K562 (cell line): Measurements from ENCODE around the gene TARS2. TPM values are rescaled to one million over a fixed set of nuclear protein-coding genes. Genes with fewer than 3 reads are reported as not detected.

Experiments used
- C11orf30 ChIP-seq: fragments of 450-650 bp; IDR thresholded peaks from 2 replicates; pipeline ENCODE4 v1.6.1; 2016; ENCODE audit warnings: low read depth, mild to moderate bottlenecking
- CHD4 ChIP-seq: fragments of 200-600 bp; sonication (generic); IDR thresholded peaks from 3 replicates; pipeline ENCODE4 v1.6.1; 2012; ENCODE audit warnings: low read depth, mild to moderate bottlenecking, mixed read lengths, low read length, inconsistent platforms; ENCODE audit not compliant: insufficient read depth, insufficient replicate concordance, poor library complexity, severe bottlenecking
- ESRRB ChIP-seq: fragments of 250-450 bp; sonication (Bioruptor Pico); IDR thresholded peaks from 2 replicates; pipeline ENCODE4 v1.5.0; 2020; ENCODE audit warnings: mild to moderate bottlenecking, moderate library complexity, borderline replicate concordance
- GTF2F1 ChIP-seq: IDR thresholded peaks from 2 replicates; pipeline ENCODE4 v1.6.1; 2011; ENCODE audit warnings: low read depth, low read length, improper control_type of control experiment
- HMGXB4 ChIP-seq: sonication (generic); formaldehyde crosslinking; IDR thresholded peaks from 2 replicates; pipeline ENCODE4 v1.8.1; 2023; ENCODE audit warnings: mild to moderate bottlenecking, missing genetic modification reagents
- MAFK ChIP-seq: IDR thresholded peaks from 2 replicates; pipeline ENCODE4 v1.6.1; 2011; ENCODE audit warnings: low read length, improper control_type of control experiment
- NR3C1 ChIP-seq: sonication (generic); formaldehyde crosslinking; IDR thresholded peaks from 2 replicates; pipeline ENCODE4 v1.8.1; 2022; ENCODE audit warnings: missing genetic modification reagents
- RBBP5 ChIP-seq: fragments of 200-600 bp; sonication (generic); IDR thresholded peaks from 2 replicates; pipeline ENCODE4 v1.6.1; 2012; ENCODE audit warnings: borderline replicate concordance, mild to moderate bottlenecking, low read length, control low read depth, inconsistent platforms; ENCODE audit not compliant: insufficient read depth, poor library complexity, severe bottlenecking
- SIN3B ChIP-seq: fragments of 450-650 bp; IDR thresholded peaks from 2 replicates; pipeline ENCODE4 v1.6.1; 2017; ENCODE audit warnings: low read depth, mild to moderate bottlenecking, moderate library complexity
- ZNF175 ChIP-seq: fragments of 200-800 bp; sonication (Bioruptor generic); IDR thresholded peaks from 2 replicates; pipeline ENCODE4 v1.6.1; 2016; ENCODE audit warnings: low read depth, mild to moderate bottlenecking, missing genetic modification characterization, missing compliant biosample characterization
- ZNF232 ChIP-seq: sonication (generic); formaldehyde crosslinking; IDR thresholded peaks from 2 replicates; pipeline ENCODE4 v1.8.0; 2022; ENCODE audit warnings: mild to moderate bottlenecking, missing genetic modification reagents
- ZNF253 ChIP-seq: fragments of 250-450 bp; sonication (Bioruptor Pico); conservative IDR thresholded peaks from 2 replicates; pipeline ENCODE4 v1.6.1; 2021; ENCODE audit warnings: mild to moderate bottlenecking
- ZNF511 ChIP-seq: sonication (generic); formaldehyde crosslinking; IDR thresholded peaks from 2 replicates; pipeline ENCODE4 v1.8.0; 2022; ENCODE audit warnings: mild to moderate bottlenecking, missing genetic modification reagents
- ZNF561 ChIP-seq: fragments of 450-650 bp; formaldehyde crosslinking; conservative IDR thresholded peaks from 2 replicates; pipeline ENCODE4 v1.4.0; 2020; ENCODE audit warnings: mild to moderate bottlenecking, moderate library complexity
- ZNF76 ChIP-seq: fragments of 250-450 bp; sonication (Bioruptor Pico); IDR thresholded peaks from 2 replicates; pipeline ENCODE4 v1.4.0; 2020; ENCODE audit warnings: mild to moderate bottlenecking, moderate library complexity, borderline replicate concordance
- ZNF780A ChIP-seq: fragments of 250-450 bp; sonication (Bioruptor Pico); IDR thresholded peaks from 2 replicates; pipeline ENCODE4 v1.5.0; 2021; ENCODE audit warnings: mild to moderate bottlenecking
- polyA plus RNA-seq, 8 experiments: library from polyadenylated mRNA; depleted of rRNA in 4 of 8; stranded (reverse) in 5 of 8; unstranded in 3 of 8; fragments of >200 nt; fragmentation: Nextera tagmentation in 2 of 8; fragmentation: Illumina TruSeq in 1 of 8; extraction: Ambion mirVana in 2 of 8; extraction: Trizol in 1 of 8; gene quantifications; 2 replicates each; pipeline versions ENCODE4 v1.2.1 to v1.2.3, GENCODE V29; 2011 to 2014; ENCODE audit warnings: inconsistent platforms in 1 of 8, missing spikeins in 1 of 8
- total RNA-seq, 7 experiments: library from RNA; depleted of rRNA in 6 of 7; stranded (reverse); fragments of >200 nt in 6 of 7; fragmentation: Illumina TruSeq in 2 of 7; extraction: Trizol in 2 of 7; gene quantifications; 2 replicates each; pipeline versions ENCODE4 v1.2.1 to v1.2.3, GENCODE V29; 2011 to 2021; ENCODE audit warnings: low replicate concordance in 1 of 7
- TF ChIP-seq, protein P1 (sequence below): fragments of 200-400 bp; formaldehyde crosslinking; IDR thresholded peaks from 2 replicates; pipeline ENCODE4 v1.6.1; 2017; ENCODE audit warnings: mild to moderate bottlenecking, low read depth, low read length, moderate library complexity
- TF ChIP-seq, protein P2 (sequence below): conservative IDR thresholded peaks from 2 replicates; pipeline ENCODE4 v1.6.1; 2011; ENCODE audit warnings: low read depth, mild to moderate bottlenecking, low read length; ENCODE audit not compliant: control insufficient read depth

The TARS2 gene
- total and polyA plus RNA-seq, 9 of the 15 experiments (the other 6 are each of a cell fraction or from before 2014, with no cell fraction given) = 17.0 to 64.2 (median 39.4) TPM

- TF ChIP-seq RBBP5 = peak; percentile 52
- TF ChIP-seq C11orf30 = no peak
- TF ChIP-seq ZNF232 (CRISPR knock-in tag) = peak; percentile 47; the same call in 1 of the 2 replicates
- TF ChIP-seq MAFK = no peak
- 0 out of 2 replicates have a peak, but pooled peaks have one; percentile 53 for TF ChIP-seq NR3C1 (CRISPR knock-in tag)
- TF ChIP-seq GTF2F1 = no peak
- peak; percentile 8; the same call in 1 of the 2 replicates for TF ChIP-seq SIN3B
- TF ChIP-seq ZNF561 = no peak
- TF ChIP-seq ESRRB = no peak
- peak; percentile 79; the same call in 1 of the 2 replicates for TF ChIP-seq ZNF76 (CRISPR knock-in tag)
- TF ChIP-seq, protein P1, sequence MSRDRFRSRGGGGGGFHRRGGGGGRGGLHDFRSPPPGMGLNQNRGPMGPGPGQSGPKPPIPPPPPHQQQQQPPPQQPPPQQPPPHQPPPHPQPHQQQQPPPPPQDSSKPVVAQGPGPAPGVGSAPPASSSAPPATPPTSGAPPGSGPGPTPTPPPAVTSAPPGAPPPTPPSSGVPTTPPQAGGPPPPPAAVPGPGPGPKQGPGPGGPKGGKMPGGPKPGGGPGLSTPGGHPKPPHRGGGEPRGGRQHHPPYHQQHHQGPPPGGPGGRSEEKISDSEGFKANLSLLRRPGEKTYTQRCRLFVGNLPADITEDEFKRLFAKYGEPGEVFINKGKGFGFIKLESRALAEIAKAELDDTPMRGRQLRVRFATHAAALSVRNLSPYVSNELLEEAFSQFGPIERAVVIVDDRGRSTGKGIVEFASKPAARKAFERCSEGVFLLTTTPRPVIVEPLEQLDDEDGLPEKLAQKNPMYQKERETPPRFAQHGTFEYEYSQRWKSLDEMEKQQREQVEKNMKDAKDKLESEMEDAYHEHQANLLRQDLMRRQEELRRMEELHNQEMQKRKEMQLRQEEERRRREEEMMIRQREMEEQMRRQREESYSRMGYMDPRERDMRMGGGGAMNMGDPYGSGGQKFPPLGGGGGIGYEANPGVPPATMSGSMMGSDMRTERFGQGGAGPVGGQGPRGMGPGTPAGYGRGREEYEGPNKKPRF = no peak
- TF ChIP-seq, protein P2, sequence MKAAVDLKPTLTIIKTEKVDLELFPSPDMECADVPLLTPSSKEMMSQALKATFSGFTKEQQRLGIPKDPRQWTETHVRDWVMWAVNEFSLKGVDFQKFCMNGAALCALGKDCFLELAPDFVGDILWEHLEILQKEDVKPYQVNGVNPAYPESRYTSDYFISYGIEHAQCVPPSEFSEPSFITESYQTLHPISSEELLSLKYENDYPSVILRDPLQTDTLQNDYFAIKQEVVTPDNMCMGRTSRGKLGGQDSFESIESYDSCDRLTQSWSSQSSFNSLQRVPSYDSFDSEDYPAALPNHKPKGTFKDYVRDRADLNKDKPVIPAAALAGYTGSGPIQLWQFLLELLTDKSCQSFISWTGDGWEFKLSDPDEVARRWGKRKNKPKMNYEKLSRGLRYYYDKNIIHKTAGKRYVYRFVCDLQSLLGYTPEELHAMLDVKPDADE = no peak; the same call in 1 of the 2 replicates
- no peak for TF ChIP-seq ZNF253
- 0 out of 2 replicates have a peak, but pooled peaks have one; percentile 24 for TF ChIP-seq ZNF511 (CRISPR knock-in tag)
- 0 out of 2 replicates have a peak, but pooled peaks have one; percentile 23 for TF ChIP-seq HMGXB4 (CRISPR knock-in tag)
- TF ChIP-seq CHD4 = peak; percentile 57
- TF ChIP-seq ZNF780A (CRISPR knock-in tag) = no peak
- no peak for TF ChIP-seq ZNF175 (CRISPR knock-in tag)
These were observed 61.6 kb downstream of the TARS2 start, which contains the start of gene ADAMTSL4 (continued) for GRCh38 chr1:150548632-150549495.
